Lower leg skin (tissue), 4 donors: ENCODE data around the gene NCAM2. TPM values are rescaled to one million over a fixed set of nuclear protein-coding genes. Genes with fewer than 3 reads are reported as not detected.

Experiments
- DNase-seq, 2 donors: peaks; one replicate each; pipeline ENCODE4 v3.0.0-alpha.2; 2019; ENCODE audit warnings: low spot score in 2 of 2
- H3K4me3 ChIP-seq: fragments of 200-600 bp; sonication (generic); 2 replicates; pipeline ENCODE4 v1.5.1; 2017; ENCODE audit warnings: mild to moderate bottlenecking, low read depth; ENCODE audit not compliant: poor library complexity, severe bottlenecking
- POLR2A ChIP-seq, 2 donors: fragments of 450-650 bp; IDR thresholded peaks; one replicate each; pipeline ENCODE4 v1.6.1; 2016 to 2017; ENCODE audit warnings: antibody characterized with exemption in 2 of 2, mild to moderate bottlenecking in 1 of 2, moderate library complexity in 1 of 2
- WGBS, 2 donors: methylation state at CpG; one replicate each; pipeline ENCODE4 v1.1.5; 2018; 5-methylcytosine and 5-hydroxymethylcytosine counted together
- intact Hi-C: fragments of 100-400 bp; cut with DNase I; formaldehyde crosslinking; loops from one replicate; pipeline ENCODE4 v1.15.0; 2023; ENCODE audit warnings: low total_unique reads
- total RNA-seq, 4 donors: library from RNA; depleted of rRNA; stranded (reverse); fragments of >200 nt; gene quantifications; one replicate each; pipeline ENCODE4 v1.1.0, GENCODE V29; 2016
- TF ChIP-seq, protein P1 (sequence below), 3 donors: fragments of 450-650 bp; IDR thresholded peaks; one replicate each; pipeline ENCODE4 v1.5.1; 2016; ENCODE audit warnings: antibody characterized with exemption in 3 of 3, mild to moderate bottlenecking in 3 of 3, moderate library complexity in 2 of 3

The NCAM2 gene
- total RNA-seq, 4 donors from 2014 or later = 0.61 to 3.2 (median 0.91) TPM

DNA sequence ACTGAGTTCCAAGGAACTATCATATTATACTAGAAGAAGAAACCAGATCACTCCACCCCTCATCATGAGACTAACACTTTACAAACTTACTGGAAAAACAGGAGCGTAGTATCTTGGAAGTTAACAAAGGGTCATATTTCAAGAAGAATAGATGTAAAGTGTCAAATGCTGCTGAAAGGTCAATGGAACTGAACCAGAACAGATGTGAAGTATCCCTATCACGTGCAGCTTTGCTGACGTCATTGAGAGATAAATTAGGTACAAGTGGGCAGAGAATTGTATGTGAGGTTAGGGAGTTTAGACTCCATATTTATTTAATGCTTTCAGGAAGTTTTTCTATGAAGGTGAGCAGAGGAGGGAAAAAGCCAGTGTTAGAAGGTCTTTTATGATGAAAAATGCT lies 483.0 kb downstream of the NCAM2 start:
- WGBS, 2 donors = 72 to 74% methylated on average over 3 of the region's 3 CpGs
- intact Hi-C loops = no loop called here
- no peak for DNase-seq
- H3K4me3 ChIP-seq = no peak overlapping the region
- TF ChIP-seq POLR2A (IDR thresholded peaks at IDR 0.05) = no peak
- TF ChIP-seq, protein P1, sequence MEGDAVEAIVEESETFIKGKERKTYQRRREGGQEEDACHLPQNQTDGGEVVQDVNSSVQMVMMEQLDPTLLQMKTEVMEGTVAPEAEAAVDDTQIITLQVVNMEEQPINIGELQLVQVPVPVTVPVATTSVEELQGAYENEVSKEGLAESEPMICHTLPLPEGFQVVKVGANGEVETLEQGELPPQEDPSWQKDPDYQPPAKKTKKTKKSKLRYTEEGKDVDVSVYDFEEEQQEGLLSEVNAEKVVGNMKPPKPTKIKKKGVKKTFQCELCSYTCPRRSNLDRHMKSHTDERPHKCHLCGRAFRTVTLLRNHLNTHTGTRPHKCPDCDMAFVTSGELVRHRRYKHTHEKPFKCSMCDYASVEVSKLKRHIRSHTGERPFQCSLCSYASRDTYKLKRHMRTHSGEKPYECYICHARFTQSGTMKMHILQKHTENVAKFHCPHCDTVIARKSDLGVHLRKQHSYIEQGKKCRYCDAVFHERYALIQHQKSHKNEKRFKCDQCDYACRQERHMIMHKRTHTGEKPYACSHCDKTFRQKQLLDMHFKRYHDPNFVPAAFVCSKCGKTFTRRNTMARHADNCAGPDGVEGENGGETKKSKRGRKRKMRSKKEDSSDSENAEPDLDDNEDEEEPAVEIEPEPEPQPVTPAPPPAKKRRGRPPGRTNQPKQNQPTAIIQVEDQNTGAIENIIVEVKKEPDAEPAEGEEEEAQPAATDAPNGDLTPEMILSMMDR (IDR thresholded peaks at IDR 0.05) = no peak

DNA sequence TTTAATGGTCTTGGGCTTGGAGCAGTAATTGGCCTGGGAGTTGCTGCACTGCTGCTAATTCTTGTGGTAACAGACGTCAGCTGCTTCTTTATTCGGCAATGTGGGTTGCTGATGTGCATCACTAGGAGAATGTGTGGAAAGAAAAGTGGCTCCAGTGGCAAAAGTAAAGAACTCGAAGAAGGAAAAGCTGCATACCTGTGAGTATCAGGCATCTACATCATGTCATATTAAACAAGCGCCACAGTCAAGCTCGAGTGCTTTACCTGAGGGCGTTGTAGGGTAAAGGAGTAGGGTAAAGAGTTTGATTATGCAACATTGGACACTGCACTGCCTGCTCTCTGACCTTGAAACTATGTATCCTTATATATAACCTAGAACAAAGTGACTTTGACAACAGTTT lies 510.6 kb downstream of the NCAM2 start:
- DNase-seq = no peak
- 70 to 79% methylated on average over 6 of the region's 6 CpGs for WGBS, 2 donors

DNA sequence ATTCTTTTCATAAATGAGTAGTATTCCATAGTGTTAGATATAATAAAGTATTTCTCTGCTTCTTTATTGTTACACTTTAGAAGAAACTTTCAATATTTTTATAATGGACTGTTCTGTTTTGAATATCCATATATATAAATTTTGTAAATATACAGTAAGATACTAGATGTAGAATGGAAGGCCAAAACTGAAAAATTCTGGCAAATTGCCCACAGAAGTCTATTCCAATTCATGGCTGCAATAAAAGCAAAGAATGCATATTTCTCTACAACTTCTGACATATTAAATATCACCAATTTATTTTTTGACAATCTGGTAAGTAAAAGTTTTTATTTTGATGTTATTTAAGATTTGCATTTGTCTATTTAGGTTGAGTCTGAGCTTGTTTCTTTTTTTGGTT lies 532.5 kb downstream of the NCAM2 start:
- no peak overlapping the region for H3K4me3 ChIP-seq
- no peak for TF ChIP-seq POLR2A (IDR thresholded peaks at IDR 0.05)
- no peak for DNase-seq
- intact Hi-C loops = no loop called here

More for the DNA sequence above, 510.6 kb downstream of the NCAM2 start:
- no peak overlapping the region for H3K4me3 ChIP-seq
- TF ChIP-seq, protein P1 (IDR thresholded peaks at IDR 0.05) = no peak
- no peak for TF ChIP-seq POLR2A (IDR thresholded peaks at IDR 0.05)
- intact Hi-C loops = no loop called here

DNA sequence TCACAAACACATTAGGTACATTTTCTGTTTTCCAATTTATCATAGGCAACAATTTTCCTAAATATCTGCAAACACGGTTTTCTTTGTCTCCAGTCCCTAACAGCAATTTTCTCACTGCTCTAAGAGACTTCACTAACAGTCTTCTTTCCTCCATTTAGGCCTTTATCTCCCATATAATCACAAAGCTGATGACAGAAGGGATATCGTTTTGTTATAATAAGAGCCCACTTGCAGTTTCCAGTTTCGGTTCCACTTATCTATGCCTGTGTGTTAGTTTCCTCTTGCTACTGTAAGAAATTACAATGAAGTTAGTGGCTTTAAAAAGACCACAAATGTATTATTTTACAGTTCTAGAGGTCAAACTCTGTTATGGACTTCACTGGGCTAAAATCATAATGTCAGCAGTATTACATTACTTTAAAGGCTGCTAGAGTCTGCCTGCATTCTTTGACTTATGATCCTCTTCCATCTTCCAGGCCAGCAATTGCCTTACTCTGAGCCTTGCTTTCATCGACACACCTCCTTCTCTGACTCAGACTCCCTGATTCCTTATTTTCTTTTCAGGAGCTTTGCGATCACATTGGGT lies 549.3 kb downstream of the NCAM2 start:
- intact Hi-C loops = no loop called here
- 74 to 84% methylated on average over 5 of the region's 5 CpGs for WGBS, 2 donors
- no peak for DNase-seq
- TF ChIP-seq, protein P1 (IDR thresholded peaks at IDR 0.05) = no peak
- no peak for TF ChIP-seq POLR2A (IDR thresholded peaks at IDR 0.05)
- no peak overlapping the region for H3K4me3 ChIP-seq

DNA sequence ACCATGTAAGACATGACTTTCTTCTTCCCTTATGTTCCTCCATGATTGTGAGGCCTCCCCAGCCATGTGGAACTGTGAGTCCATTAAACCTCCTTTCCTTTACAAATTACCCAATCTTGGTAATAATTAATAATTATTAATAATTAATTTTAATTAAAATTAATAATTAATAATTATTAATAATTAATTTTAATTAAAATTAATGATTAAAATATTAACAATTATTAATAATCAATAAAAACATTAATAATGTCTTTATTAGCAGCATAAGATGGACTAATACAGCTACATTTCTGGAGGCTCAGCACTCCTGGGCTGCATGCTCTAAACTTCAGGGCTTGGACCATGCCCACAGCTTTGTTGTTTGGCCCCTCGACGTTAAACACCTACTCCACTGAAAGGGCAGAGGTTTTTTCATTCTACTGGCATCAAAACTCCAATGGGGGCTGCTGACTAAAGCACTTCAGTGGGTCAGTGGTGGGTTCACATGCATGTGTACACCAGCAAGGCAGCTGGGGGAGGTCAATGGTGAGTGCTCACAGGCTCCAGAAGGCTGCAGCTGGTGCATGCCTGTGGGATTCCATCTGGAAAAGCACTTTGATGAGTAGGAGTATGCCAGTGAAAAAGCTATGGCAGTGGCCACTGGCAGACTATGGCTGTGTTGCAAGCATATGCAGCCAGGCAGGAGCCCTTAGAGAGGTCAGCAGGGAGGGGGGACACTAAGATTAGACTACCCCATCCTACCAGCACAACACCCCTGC lies 561.3 kb downstream of the NCAM2 start:
- 84 to 93% methylated on average over 2 of the region's 2 CpGs for WGBS, 2 donors
- no peak overlapping the region for H3K4me3 ChIP-seq
- TF ChIP-seq, protein P1 (IDR thresholded peaks at IDR 0.05) = no peak
- no peak for TF ChIP-seq POLR2A (IDR thresholded peaks at IDR 0.05)
- intact Hi-C loops = loop anchor here (5.0 kb wide), 1 partner anchor 1442 kb away; no protein-coding TSS in a partner anchor
- no peak for DNase-seq
